UCSD-AML1 (cell line): ENCODE data around the gene TGFBR3L.
A peak's percentile ranks its signal among the peaks of the same experiment; 100 is the strongest.
"Not testable (repeated sequence)": the region's sequence is repeated elsewhere in the genome, so short reads cannot be mapped to it uniquely, and the experiment has no call there.

ENCODE experiments used
- DNase-seq: peaks from one replicate; lab custom pipeline; 2025; ENCODE audit not compliant: unreplicated experiment; lab: John Stamatoyannopoulos, UW

The TGFBR3L gene

DNA sequence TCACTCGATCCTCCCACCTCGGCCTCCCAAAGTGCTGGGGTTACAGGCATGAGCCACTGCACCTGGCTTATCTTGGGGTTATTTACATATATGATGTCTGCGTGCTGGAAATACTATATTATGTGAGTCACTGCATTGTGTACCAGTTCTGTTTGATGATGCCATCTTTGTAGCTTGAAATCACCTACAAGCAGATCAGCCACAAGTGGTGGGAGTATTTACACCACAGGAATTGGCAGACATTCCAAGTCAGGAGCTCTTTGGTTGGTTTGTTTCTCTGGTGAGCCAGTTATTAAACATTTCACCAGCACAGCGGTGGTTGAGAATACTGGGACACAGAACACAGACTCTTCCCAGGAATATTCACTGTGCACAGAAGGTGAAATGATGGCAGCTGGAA lies 33.3 kb downstream of the TGFBR3L start:
- DNase-seq = no peak

GRCh38 chr19:7953060-7953459 lies 38.4 kb downstream of the TGFBR3L start:
- peak; percentile 52 for DNase-seq

GRCh38 chr19:7953576-7953975 lies 38.9 kb downstream of the TGFBR3L start:
- DNase-seq = no peak

DNA sequence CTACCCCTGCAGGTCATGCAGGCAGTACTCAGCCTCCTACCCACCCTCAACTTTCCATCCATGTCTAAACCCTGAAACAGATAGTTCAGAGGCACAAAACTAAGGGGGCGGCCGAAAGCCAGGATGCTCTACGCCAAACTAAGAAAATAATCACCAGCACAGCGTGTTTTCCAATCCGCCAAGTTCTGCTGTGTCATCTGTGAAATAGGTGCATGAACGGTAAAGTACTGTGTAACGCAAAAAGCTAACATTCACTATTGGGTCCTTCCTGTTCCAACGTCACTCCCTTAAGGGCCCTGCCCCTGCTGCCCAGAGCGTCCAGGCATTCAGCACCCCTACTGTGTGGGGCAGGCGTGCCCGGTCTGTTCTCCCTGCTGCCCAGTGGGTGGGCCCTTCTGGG lies 41.1 kb downstream of the TGFBR3L start:
- DNase-seq = no peak

DNA sequence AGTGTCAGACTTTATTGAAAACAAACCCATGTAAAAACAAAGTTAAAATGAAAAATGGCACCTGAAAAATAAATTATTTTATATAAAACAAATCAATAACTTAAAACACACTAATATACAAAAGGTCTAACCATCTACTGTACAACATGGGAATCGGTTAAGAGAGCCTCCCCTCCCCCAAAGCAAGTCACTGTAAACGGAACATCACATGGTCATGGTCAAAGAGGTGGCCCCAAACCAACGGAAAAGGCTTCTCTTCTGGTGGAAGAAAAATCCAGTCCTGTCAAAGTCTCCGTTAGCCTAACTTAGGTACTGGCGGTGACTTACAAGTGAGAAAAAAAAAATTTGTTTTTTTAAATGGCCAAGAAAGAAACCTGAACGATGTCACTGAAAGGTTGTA lies 44.6 kb downstream of the TGFBR3L start:
- no peak for DNase-seq

GRCh38 chr19:7961082-7961481 lies 46.5 kb downstream of the TGFBR3L start:
- DNase-seq = not testable (repeated sequence)

DNA sequence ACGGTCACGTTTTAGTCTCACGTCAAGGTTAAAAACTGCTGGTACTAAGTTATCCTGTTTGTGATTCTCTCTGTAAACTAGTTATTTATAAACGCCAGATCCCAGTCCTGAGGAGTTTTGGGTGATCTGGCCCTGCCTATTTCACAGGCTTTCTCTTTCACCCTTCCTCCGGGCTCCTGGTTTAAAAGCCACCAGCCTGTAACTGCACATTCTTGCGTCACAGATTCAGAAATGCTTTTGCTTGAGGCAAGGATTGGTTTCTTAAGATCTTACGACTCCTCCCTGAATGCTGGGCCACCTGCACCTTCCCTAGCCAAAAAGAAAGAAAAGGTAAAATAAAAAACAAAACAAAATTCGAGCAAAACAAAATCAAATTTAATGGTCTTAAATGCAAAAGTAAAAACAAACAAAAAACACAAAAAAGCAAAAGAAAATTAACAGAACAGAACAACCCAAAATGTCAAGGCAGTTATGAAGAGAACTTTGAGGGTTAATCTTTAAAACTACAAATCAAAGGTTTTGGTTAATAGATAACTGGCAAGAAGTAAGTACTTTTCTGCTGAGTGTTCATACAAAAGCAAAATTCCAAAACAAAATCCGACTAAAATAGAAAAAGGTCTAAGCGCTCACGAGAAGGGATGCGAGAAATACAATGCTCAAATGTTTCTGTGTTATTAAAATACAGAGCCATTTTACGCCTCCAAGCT lies 47.4 kb downstream of the TGFBR3L start:
- DNase-seq = no peak

DNA sequence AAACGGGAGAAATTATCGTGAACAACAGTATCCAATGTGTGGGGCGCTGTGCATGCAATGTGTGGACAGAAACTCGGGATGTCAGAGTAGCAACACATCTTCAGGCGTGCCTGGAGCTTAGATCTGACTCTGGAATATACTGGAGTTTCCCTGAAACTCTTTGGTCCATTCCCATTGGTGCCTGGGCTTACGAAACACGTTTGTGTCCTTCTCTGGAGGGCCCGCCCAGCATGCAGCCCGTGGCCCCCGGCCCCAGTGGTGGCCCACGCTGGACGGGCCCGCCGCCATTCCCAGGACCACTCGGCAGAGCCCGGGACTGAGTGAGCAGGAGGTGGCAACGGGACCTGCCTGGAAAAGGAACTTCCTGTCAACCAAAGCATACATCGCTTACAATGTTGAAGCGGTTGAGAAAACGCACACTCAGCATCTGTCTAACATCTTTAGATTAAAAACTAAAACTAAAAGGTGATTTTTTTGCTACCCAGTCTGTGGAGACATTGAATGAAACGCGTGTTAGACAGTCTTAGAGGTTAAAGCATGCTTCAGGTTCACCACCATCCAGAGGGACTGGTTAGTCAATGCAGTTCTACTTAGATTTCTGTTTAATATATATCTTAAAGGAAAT lies 48.1 kb downstream of the TGFBR3L start:
- DNase-seq = no peak

DNA sequence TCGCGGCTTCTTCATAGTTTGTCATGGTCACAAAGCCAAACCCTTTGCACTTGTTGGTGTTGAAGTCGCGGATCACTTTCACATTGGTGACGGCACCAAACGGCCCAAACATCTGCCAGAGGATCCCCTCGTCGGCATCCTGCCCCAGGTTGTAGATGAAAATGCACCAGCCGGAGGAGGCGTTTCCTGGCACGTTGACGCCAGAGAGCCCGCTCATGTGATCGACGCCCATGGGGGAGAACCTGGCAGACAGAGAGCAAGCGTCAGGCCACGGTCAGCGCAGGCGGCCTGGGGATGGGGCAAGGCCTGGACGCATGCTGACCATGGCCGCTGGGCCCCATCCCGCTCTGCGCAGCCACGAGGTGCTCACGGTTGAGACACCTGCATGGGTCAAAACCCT lies 48.9 kb downstream of the TGFBR3L start:
- no peak for DNase-seq

DNA sequence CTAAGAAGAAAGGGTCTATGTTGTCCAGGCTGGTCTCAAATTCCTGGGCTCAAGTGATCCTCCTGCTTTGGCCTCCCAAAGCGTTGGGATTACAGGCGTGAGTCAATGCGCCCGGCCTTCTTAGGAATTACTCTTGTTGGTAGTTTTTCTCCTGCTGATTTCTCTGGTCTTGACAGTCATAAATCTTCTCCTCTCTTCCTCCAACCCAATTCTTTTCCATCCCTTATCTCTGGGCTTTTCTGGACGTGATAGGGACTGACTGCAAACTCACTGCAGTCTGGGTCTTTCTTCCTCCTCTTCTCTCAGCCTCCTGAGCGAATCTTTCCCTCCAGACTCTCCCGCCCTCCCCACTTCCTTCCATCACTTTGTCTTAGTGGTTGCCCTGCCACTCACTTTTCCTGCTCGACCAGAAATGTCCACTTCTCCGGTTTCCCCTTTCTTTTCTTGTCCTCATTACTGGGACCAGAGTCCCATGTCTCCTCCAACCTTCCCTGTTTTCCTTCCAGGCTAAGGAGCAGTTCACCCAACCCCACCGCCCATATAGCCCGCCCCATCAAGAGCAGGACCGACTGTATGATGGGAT lies 50.7 kb downstream of the TGFBR3L start:
- DNase-seq = no peak

- DNase-seq = no peak
Observed at GRCh38 chr19:7965921-7966665, 51.5 kb downstream of the TGFBR3L start.

DNA sequence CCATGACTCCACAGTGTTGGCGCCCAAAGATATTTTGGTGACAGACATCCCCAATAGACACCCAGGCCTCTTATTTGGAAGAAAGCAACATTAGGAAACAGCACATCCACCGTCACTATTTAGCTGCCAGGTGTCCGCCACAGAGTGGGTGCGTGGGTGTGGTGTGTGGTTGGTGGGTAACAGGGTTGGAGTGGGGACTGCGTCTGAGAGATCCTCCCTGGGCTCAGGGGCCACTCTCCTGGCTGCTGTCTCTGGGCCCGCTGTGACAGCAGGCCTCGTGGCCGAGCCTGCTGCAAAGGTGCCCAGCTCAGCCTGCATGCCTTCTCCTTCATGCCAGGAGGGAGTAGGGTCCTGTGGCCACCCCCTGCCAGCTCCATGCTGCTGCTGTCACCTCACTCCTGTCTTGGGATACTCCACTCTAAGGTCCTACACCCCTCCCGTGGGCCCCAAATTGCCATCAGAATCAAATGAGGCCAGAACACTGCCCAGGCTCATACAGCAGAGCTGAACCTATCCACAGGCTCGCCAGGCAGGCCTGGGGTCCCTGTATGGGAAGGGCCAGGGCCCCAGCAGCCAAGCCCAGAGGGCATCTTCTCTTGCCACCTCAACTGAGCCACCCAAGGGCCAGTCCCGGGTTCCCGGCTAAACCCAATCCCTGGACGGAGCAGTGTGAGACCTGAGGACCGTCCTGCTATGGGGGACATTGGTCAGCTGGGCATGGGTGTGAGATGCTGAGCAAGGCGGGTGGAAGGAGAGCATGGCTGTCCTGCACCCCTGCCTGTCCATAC lies 53.6 kb downstream of the TGFBR3L start:
- DNase-seq = no peak
